ENCODE results near the gene LOC101059915.

DNA sequence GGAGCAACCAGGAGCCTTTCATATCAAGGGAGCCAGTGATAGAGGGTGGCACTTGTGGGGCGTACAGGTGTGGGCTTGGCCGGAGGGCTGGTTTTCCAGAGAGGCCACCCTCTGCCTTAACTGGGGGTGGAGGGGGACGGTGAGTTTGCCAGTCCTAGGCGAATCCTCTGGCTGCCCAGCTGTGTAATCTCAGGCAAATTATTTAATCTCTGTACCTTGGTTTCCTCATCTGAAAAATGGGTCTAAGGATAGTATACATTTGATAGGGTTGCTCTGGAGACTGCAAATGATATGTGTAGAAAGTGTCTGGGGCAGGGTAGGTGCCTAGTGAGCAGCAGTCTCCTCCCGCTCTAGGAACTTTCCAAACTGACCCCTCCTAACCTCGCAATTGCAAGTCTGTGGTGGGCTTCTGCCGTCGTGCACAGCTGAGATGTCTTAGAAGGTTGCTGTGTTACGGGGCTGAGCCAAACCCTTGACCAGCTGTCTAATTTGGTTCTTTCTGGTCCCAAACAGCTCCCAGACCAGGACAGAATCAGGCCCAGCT lies 45.2 kb upstream of the LOC101059915 start:
- TF ChIP-seq POLR2AphosphoS5 (IDR thresholded peaks at IDR 0.05) (no peak), EP300 (conservative IDR thresholded peaks at IDR 0.05; ENCODE audit: poor library complexity, severe bottlenecking) (no peak), EZH2 (IDR thresholded peaks at IDR 0.05; ENCODE audit: borderline replicate concordance, insufficient read depth, low read length, poor library complexity, severe bottlenecking) (no peak)

Data from neural cell (in vitro differentiated cells).